AG09319 (cell line): ENCODE data around the gene PACC1.

Experiments
- DNase-seq: peaks from one replicate; pipeline ENCODE4 v3.0.0-alpha.2; 2010; ENCODE audit warnings: low read depth; ENCODE audit errors: extremely low read depth
- CTCF ChIP-seq: IDR thresholded peaks from 2 replicates; pipeline ENCODE4 v1.5.1; 2011; ENCODE audit warnings: low read depth, mild to moderate bottlenecking, inconsistent platforms, low read length, moderate library complexity

The PACC1 gene

DNA sequence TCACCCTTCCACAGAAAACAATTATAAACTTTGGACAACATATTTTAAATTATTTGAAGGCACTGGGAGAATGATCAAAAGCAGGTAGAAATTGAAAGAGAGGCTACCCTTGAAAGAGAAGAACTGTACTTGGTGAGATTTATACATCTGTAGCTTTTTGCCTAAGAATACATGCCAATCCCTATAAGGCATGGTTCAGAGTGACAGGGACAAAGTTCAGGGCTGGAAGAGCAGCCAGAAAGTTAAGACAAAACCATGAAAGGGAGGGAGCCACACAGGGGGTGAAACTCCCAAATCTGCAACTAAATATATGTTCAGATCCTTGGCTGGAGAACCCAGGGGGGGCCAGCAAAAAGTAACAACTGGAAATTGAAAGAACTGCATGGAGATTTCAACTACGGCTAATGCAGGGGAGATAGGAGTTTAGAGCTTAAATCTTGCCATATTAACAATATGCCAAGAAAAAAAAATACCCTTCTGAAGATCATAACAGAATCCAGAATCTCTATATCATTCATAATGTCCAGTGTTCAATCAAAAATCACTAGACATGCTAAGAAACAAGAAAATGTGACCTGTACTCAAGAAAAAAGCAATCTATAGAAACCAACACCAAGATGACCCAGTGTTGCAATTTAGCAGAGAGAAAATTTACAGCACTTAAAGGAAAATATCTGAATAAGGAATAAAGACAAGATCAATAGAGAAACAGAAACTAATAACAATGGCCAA, 25.5 kb downstream of the PACC1 start:
- no peak for DNase-seq
- no peak for TF ChIP-seq CTCF

GRCh38 chr1:212386029-212386428, 28.7 kb downstream of the PACC1 start:
- TF ChIP-seq CTCF, result no peak
- no peak for DNase-seq

- DNase-seq, result no peak
- TF ChIP-seq CTCF, result no peak
Measured at GRCh38 chr1:212381397-212382035, 33.2 kb downstream of the PACC1 start.

DNA sequence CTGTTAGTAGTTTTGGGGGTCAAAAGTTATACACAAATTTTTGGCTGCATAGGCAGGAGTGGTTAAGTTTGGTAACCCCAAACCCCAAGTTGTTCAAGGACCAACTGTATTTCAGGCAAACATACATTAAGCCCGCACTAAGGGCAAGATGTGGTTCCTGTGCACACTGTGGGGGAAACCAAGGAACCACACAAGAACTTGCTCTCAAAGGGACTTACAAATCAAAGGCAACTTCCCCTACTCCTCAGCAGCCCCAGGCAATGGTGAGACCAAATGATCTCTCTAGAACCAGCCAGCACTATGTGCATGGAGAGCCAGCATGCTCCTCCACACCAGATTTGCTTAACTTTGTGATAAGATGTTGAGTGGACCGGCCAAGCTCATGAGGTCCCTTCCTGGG, 35.3 kb downstream of the PACC1 start:
- DNase-seq, result no peak
- TF ChIP-seq CTCF, result no peak

DNA sequence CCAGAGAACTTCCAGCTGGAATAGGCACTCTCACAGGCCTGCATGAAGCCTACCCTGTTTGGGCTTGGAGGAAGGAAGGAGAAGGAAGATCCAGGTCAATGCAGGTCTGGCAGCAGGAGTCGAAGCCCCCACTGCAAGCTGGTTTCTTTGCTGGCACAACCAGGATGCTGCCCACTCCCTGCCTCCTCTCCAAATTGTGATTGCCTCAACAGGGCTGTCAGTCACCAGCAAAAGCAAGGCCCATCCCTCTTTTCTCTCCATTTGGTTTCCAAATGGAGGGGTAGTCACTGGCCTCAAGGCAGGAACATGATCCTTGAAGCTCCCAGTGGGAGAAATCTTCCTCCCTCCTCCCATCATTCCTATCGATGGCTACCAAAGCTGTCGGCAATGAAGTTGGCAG, 37.0 kb downstream of the PACC1 start:
- DNase-seq, result no peak
- TF ChIP-seq CTCF, result no peak

DNA sequence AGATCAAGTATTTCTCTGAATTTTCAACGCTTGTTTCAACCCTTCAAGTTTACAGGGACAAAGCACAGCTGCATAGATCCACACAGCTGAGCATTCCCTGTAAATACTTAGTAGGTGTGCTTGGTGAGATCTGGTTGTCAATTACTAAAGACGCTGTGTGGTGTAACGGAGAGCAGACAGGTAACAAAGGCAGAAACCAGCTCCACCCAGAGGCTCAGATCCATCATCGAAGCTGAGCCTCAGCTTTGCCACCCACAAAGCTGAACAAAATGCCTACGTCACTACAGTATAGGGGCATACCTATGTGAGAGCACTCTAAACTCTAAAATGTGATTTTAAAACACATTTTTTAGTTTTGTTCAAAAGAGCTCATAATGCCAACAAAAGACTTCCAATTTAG, 38.7 kb downstream of the PACC1 start:
- TF ChIP-seq CTCF, result no peak
- DNase-seq, result no peak

- peak; percentile 49 for DNase-seq
- peak; percentile 95 for TF ChIP-seq CTCF
Measured at GRCh38 chr1:212368073-212368484, 46.6 kb downstream of the PACC1 start.
